Stimulated activated naive B cell treated with anti-CD40 and anti-IgM and Interleukin-4, amounts not matched to agents 10 μg/mL and 1 μg/mL and 100 μg/mL, for 72 hours (primary cell): ENCODE data around the gene VIPR2.
"Not testable (repeated sequence)": the region's sequence is repeated elsewhere in the genome, so short reads cannot be mapped to it uniquely, and the experiment has no call there.

Experiments used
- ATAC-seq, 2 donors: fragments of 150-1000 bp; cut with Tn5 transposase; replicated peaks; 2 replicates each; pipeline ENCODE4 v1.10.0; 2021; ENCODE audit warnings: moderate library complexity in 1 of 2
- DNase-seq: peaks from one replicate; pipeline ENCODE4 v3.0.0; 2021
- H3K27ac Mint-ChIP-seq: one replicate; pipeline ENCODE4 v1.8.0; 2022; ENCODE audit warnings: mild to moderate bottlenecking, mixed read lengths
- H3K27me3 Mint-ChIP-seq, 2 donors: one replicate each; pipeline ENCODE4 v1.8.0; 2022; ENCODE audit warnings: mixed read lengths in 2 of 2
- H3K36me3 Mint-ChIP-seq, 2 donors: one replicate each; pipeline ENCODE4 v1.8.0; 2022; ENCODE audit warnings: mixed read lengths in 2 of 2, mild to moderate bottlenecking in 1 of 2
- H3K4me1 Mint-ChIP-seq, 2 donors: one replicate each; pipeline ENCODE4 v1.8.0; 2022; ENCODE audit warnings: mixed read lengths in 2 of 2, mild to moderate bottlenecking in 1 of 2
- H3K4me3 Mint-ChIP-seq, 2 donors: one replicate each; pipeline ENCODE4 v1.8.0; 2022; ENCODE audit warnings: mild to moderate bottlenecking in 2 of 2, mixed read lengths in 2 of 2, moderate library complexity in 1 of 2
- H3K9me3 Mint-ChIP-seq, 2 donors: one replicate each; pipeline ENCODE4 v1.8.0; 2022; ENCODE audit warnings: mixed read lengths in 2 of 2, mild to moderate bottlenecking in 1 of 2

VIPR2 gene

GRCh38 chr7:159125104-159125954, 19.3 kb downstream of the VIPR2 start:
- no peak for DNase-seq
- no peak for ATAC-seq
- peaks cover 0 to 11% of the 10 kb centered on the region in 2 donors for H3K27me3 Mint-ChIP-seq
- no peak overlapping the region for H3K27ac Mint-ChIP-seq
- H3K36me3 Mint-ChIP-seq, result no peaks in the 10 kb centered on the region
- H3K4me3 Mint-ChIP-seq, result no peak overlapping the region
- no peaks in the 10 kb centered on the region for H3K4me1 Mint-ChIP-seq
- peaks cover 0 to 7% of the 10 kb centered on the region in 2 donors for H3K9me3 Mint-ChIP-seq

DNA sequence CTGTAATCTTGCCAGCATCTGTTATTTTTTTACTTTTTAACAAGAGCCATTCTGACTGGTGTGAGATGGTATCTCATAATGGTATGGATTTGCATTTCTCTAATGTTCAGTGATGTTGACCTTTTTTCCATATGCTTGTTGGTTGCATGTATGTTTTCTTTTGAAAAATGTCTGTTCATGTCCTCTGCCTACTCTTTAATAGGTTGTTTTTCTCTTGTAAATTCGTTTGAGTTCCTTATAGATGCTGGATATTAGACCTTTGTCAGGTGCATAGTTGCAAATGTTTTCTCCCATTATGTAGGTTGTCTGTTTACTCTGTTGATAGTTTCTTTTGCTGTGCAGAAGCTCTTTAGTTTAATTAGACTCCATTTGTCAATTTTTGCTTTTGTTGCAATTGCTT, 20.9 kb downstream of the VIPR2 start:
- not testable (repeated sequence) for H3K27ac Mint-ChIP-seq, ATAC-seq, H3K9me3 Mint-ChIP-seq, DNase-seq, H3K27me3 Mint-ChIP-seq, H3K4me1 Mint-ChIP-seq, H3K36me3 Mint-ChIP-seq, H3K4me3 Mint-ChIP-seq

GRCh38 chr7:159123294-159123693, 21.4 kb downstream of the VIPR2 start:
- DNase-seq, H3K4me3 Mint-ChIP-seq, H3K4me1 Mint-ChIP-seq, ATAC-seq, H3K36me3 Mint-ChIP-seq, H3K27me3 Mint-ChIP-seq, H3K9me3 Mint-ChIP-seq, H3K27ac Mint-ChIP-seq: not testable (repeated sequence)

DNA sequence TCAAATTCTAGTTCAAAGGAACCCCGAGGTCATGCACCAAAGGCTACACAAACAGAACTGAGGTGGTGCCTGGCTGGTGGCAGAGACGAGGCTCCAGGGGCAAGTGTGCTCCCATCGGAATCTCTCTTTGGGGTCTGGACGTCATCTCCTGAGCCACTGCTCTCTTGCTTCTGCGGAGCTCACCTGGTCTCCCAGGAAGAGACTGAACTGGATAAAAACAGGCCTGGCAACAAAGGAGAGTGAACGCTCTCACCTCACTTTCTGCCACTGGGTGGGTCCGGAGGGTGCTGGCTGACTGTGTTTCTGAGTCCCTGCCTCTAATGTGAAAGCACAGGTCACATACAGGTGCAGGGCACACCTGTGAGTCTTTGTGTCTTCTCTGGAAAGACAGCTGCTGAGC, 22.4 kb downstream of the VIPR2 start:
- peaks cover 0 to 7% of the 10 kb centered on the region in 2 donors for H3K9me3 Mint-ChIP-seq
- H3K27me3 Mint-ChIP-seq, result peaks cover 4 to 5% of the 10 kb centered on the region in 2 donors
- H3K27ac Mint-ChIP-seq, result no peak overlapping the region
- no peak overlapping the region for H3K4me3 Mint-ChIP-seq
- H3K4me1 Mint-ChIP-seq, result no peaks in the 10 kb centered on the region
- no peaks in the 10 kb centered on the region for H3K36me3 Mint-ChIP-seq
- ATAC-seq, result no peak
- no peak for DNase-seq

DNA sequence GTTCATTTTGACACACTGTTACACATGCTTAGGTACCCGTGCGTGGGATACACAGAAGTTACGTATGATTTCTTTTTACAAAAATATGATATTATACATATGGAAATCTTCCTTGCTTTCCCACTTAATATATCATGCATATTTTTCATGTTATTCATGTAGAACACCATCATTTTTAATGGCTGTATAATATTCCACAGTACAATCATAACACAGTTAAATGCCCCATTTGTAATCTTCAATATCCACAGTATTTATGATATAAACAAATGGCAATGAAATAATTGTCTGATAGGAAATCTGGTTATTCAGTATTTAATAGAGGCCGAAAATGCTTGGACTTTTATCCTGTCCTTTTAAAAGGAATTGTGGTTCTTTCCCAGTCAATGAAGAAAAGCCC, 23.2 kb downstream of the VIPR2 start:
- no peak for ATAC-seq
- H3K4me3 Mint-ChIP-seq, result no peak overlapping the region
- H3K36me3 Mint-ChIP-seq, result no peaks in the 10 kb centered on the region
- peaks cover 0 to 7% of the 10 kb centered on the region in 2 donors for H3K9me3 Mint-ChIP-seq
- H3K27ac Mint-ChIP-seq, result no peak overlapping the region
- H3K4me1 Mint-ChIP-seq, result no peaks in the 10 kb centered on the region
- H3K27me3 Mint-ChIP-seq, result peaks cover 4 to 6% of the 10 kb centered on the region in 2 donors
- DNase-seq, result no peak

DNA sequence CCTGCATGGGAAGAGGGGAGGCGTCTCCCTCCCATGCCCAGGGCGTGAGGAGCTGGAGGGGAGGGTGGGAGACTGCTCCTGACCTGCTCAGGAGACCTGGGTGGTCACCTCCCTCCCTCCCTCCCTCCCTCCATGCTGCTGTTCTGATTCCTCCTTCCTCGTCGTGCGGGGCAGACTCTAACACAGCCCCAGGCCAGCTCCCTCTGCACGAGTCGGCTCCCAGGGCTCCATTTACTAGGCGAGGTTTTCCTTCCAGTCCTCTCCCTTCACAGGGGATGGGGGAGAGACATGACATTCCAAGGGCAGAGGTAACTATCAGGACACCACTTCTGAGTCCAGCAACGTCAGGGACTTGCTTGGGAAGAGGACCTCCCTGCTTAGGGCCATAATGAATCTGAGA, 23.6 kb downstream of the VIPR2 start:
- DNase-seq, result no peak
- H3K4me1 Mint-ChIP-seq, result no peaks in the 10 kb centered on the region
- H3K9me3 Mint-ChIP-seq, result peaks cover 0 to 7% of the 10 kb centered on the region in 2 donors
- no peaks in the 10 kb centered on the region for H3K36me3 Mint-ChIP-seq
- ATAC-seq, result no peak
- no peak overlapping the region for H3K4me3 Mint-ChIP-seq
- H3K27me3 Mint-ChIP-seq, result peaks cover under 1 to 6% of the 10 kb centered on the region in 2 donors
- no peak overlapping the region for H3K27ac Mint-ChIP-seq

DNA sequence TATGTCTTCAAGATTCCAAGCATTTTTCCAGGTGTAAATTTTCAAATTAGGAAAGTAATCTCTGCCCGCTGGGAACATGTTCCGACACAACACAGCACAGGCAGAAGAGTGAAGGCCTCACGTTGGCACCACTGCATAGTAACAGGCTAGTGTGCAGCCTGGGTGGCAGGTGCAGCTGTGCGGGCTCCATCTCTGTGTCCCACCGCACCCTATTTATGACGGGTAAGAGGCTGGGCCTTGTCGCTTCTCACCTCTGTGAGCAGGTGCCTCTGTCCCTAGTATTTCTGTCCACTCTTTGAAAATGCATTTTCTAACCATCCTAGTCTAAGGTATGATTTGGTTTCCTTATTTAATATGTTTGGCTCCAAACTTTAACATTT, 24.1 kb downstream of the VIPR2 start:
- Mint-ChIP-seq H3K36me3 (no peaks in the 10 kb centered on the region), H3K27ac (no peak overlapping the region), H3K4me1 (no peaks in the 10 kb centered on the region), H3K4me3 (no peak overlapping the region), H3K27me3 (peaks cover 4 to 6% of the 10 kb centered on the region in 2 donors), H3K9me3 (peaks cover 0 to 7% of the 10 kb centered on the region in 2 donors)
- ATAC-seq, result no peak
- no peak for DNase-seq

- H3K4me1 Mint-ChIP-seq, result no peaks in the 10 kb centered on the region
- H3K27me3 Mint-ChIP-seq, result peaks cover 4 to 6% of the 10 kb centered on the region in 2 donors
- no peaks in the 10 kb centered on the region for H3K36me3 Mint-ChIP-seq
- peaks cover 0 to 7% of the 10 kb centered on the region in 2 donors for H3K9me3 Mint-ChIP-seq
- no peak overlapping the region for H3K27ac Mint-ChIP-seq
- no peak overlapping the region for H3K4me3 Mint-ChIP-seq
- no peak for DNase-seq
- ATAC-seq, result no peak
Measured at GRCh38 chr7:159119851-159120539, 24.7 kb downstream of the VIPR2 start.

GRCh38 chr7:159119026-159119741, 25.5 kb downstream of the VIPR2 start:
- Mint-ChIP-seq H3K9me3 (peaks cover 0 to 7% of the 10 kb centered on the region in 2 donors), H3K4me3 (no peak overlapping the region), H3K4me1 (no peaks in the 10 kb centered on the region), H3K27me3 (peaks cover 4 to 6% of the 10 kb centered on the region in 2 donors), H3K27ac (no peak overlapping the region), H3K36me3 (no peaks in the 10 kb centered on the region)
- DNase-seq (no peak), ATAC-seq (no peak)

DNA sequence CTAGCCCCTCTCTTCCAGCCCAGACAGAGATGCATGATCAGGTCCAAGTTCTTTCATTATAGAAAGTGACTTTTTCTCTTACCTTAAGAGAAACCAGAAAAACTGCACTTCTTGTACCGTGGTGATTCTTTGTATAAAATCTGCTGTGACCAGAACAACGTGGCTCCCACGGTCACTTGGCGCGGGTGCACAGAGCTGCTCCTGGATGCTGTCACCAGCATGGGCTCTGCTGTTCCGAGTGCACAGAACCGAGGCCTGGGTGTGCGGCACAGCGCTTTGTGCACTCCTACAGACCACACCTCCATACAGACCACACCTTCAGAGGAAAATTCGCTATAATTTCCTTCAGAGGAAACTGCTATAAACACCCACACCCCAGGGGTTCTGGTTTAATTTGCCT, 26.0 kb downstream of the VIPR2 start:
- no peak overlapping the region for H3K27ac Mint-ChIP-seq
- ATAC-seq (no peak), DNase-seq (no peak)
- H3K36me3 Mint-ChIP-seq, result no peaks in the 10 kb centered on the region
- no peaks in the 10 kb centered on the region for H3K4me1 Mint-ChIP-seq
- peaks cover 0 to 5% of the 10 kb centered on the region in 2 donors for H3K9me3 Mint-ChIP-seq
- H3K27me3 Mint-ChIP-seq, result peaks cover 5 to 6% of the 10 kb centered on the region in 2 donors
- no peak overlapping the region for H3K4me3 Mint-ChIP-seq

DNA sequence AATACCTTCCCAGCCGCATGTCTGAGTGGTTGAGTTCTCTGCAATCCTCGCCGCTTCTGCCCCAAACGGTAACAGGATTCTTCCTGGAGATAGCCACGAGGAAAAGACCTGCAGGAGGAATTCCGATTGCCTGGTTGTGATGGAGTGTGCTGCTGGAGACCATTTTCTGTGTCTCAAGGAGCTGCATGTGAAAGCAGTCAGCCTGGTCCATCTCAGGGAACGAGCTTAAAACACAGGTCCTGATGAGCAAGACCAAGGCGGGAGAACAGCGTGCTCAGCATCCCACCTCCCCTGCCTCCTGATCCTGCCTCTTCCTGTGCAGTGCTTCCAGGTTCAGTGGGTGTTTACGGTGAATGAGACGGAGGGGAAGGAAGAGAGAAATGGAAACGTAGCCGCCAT, 26.5 kb downstream of the VIPR2 start:
- Mint-ChIP-seq H3K4me1 (no peaks in the 10 kb centered on the region), H3K9me3 (peaks cover 0 to under 1% of the 10 kb centered on the region in 2 donors), H3K4me3 (no peak overlapping the region), H3K36me3 (no peaks in the 10 kb centered on the region), H3K27ac (no peak overlapping the region), H3K27me3 (peaks cover 6 to 8% of the 10 kb centered on the region in 2 donors)
- no peak for ATAC-seq
- DNase-seq, result no peak

- no peak for DNase-seq
- Mint-ChIP-seq H3K36me3 (no peaks in the 10 kb centered on the region), H3K4me3 (no peak overlapping the region), H3K9me3 (no peaks in the 10 kb centered on the region), H3K27me3 (peaks cover 8 to 9% of the 10 kb centered on the region in 2 donors), H3K27ac (no peak overlapping the region), H3K4me1 (no peaks in the 10 kb centered on the region)
- ATAC-seq, result no peak
Measured at GRCh38 chr7:159117366-159118196, 27.1 kb downstream of the VIPR2 start.

- DNase-seq, result no peak
Measured at GRCh38 chr7:159116581-159117339, 27.9 kb downstream of the VIPR2 start.

More at GRCh38 chr7:159116581-159117339, 27.9 kb downstream of the VIPR2 start:
- peaks cover 8 to 15% of the 10 kb centered on the region in 2 donors for H3K27me3 Mint-ChIP-seq
- ATAC-seq, result no peak
- no peaks in the 10 kb centered on the region for H3K9me3 Mint-ChIP-seq
- H3K36me3 Mint-ChIP-seq, result no peaks in the 10 kb centered on the region
- H3K27ac Mint-ChIP-seq, result no peak overlapping the region
- no peaks in the 10 kb centered on the region for H3K4me1 Mint-ChIP-seq
- no peak overlapping the region for H3K4me3 Mint-ChIP-seq
